ENCODE data around the gene TFF3.

DNA sequence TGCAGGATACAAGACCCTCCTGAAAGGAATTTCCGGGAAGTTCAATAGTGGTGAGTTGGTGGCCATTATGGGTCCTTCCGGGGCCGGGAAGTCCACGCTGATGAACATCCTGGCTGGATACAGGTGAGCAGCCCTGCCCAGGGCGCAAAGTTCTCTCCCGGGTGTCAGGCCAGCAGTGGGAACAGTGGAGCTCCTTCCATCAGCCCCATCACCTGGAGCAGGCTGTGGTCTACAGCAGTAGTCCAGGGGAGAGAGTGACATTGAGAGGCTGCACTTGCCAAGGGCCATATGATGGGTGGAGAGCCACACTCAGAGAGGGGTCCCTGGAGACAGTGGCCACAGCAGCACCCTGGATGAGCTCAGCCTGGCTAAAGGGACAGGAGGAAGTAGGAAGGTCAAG, 44.1 kb downstream of the TFF3 start:
- TF ChIP-seq CTCF (IDR thresholded peaks at IDR 0.05), result no peak
- no peak for TF ChIP-seq POLR2A (IDR thresholded peaks at IDR 0.05; ENCODE audit: low read depth)
